H9 (cell line): Measurements from ENCODE around the gene PRDM2. TPM values are rescaled to one million over a fixed set of nuclear protein-coding genes. Genes with fewer than 3 reads are reported as not detected.
"Not testable (repeated sequence)": the region's sequence is repeated elsewhere in the genome, so short reads cannot be mapped to it uniquely, and the experiment has no call there.

Experiments
- DNase-seq: peaks from one replicate; pipeline ENCODE4 v3.0.0-alpha.2; 2017
- H2AFZ ChIP-seq: one replicate; pipeline ENCODE4 v1.6.1; 2013; ENCODE audit warnings: mild to moderate bottlenecking, low read length, control low read depth, moderate library complexity
- H2AK5ac ChIP-seq: 2 replicates; pipeline ENCODE4 v1.6.1; 2013; ENCODE audit warnings: low read length, control low read depth, mixed read lengths; ENCODE audit not compliant: insufficient read length
- H2BK120ac ChIP-seq: one replicate; pipeline ENCODE4 v1.6.1; 2013; ENCODE audit warnings: low read depth, mild to moderate bottlenecking, low read length, control low read depth, inconsistent platforms; ENCODE audit not compliant: poor library complexity, severe bottlenecking
- H2BK12ac ChIP-seq: 2 replicates; pipeline ENCODE4 v1.6.1; 2013; ENCODE audit warnings: low read length, control low read depth, mixed read lengths, low read depth; ENCODE audit not compliant: insufficient read length
- H2BK15ac ChIP-seq: 2 replicates; pipeline ENCODE4 v1.6.1; 2013; ENCODE audit warnings: low read depth, low read length, control low read depth
- H2BK20ac ChIP-seq: one replicate; pipeline ENCODE4 v1.6.1; 2013; ENCODE audit warnings: low read depth, mild to moderate bottlenecking, low read length, control low read depth, inconsistent platforms; ENCODE audit not compliant: poor library complexity, severe bottlenecking
- H2BK5ac ChIP-seq: 2 replicates; pipeline ENCODE4 v1.6.1; 2013; ENCODE audit warnings: low read length, control low read depth, mixed read lengths; ENCODE audit not compliant: insufficient read length
- H3K14ac ChIP-seq: 2 replicates; pipeline ENCODE4 v1.6.1; 2013; ENCODE audit warnings: low read length, control low read depth; ENCODE audit not compliant: insufficient read depth
- H3K18ac ChIP-seq: 2 replicates; pipeline ENCODE4 v1.6.1; 2013; ENCODE audit warnings: low read depth, mild to moderate bottlenecking, mixed read lengths, low read length, control low read depth; ENCODE audit not compliant: insufficient read length
- H3K23ac ChIP-seq: 2 replicates; pipeline ENCODE4 v1.6.1; 2013; ENCODE audit warnings: low read length, control low read depth, mixed read lengths, low read depth; ENCODE audit not compliant: insufficient read length
- H3K23me2 ChIP-seq: 2 replicates; pipeline ENCODE4 v1.6.1; 2013; ENCODE audit warnings: low read depth, mild to moderate bottlenecking, mixed read lengths, low read length, control low read depth; ENCODE audit not compliant: insufficient read length, poor library complexity, severe bottlenecking
- H3K27ac ChIP-seq: 2 replicates; pipeline ENCODE4 v1.5.1; 2013; ENCODE audit warnings: low read length, control low read depth, mixed read lengths, low read depth; ENCODE audit not compliant: insufficient read length
- H3K27me3 ChIP-seq: 2 replicates; pipeline ENCODE4 v1.6.1; 2013; ENCODE audit warnings: low read length, control low read depth, inconsistent platforms; ENCODE audit not compliant: insufficient read depth
- H3K4ac ChIP-seq: 2 replicates; pipeline ENCODE4 v1.6.1; 2013; ENCODE audit warnings: low read depth, mild to moderate bottlenecking, control low read depth, inconsistent platforms, low read length, moderate library complexity
- H3K4me1 ChIP-seq: 2 replicates; pipeline ENCODE4 v1.6.1; 2013; ENCODE audit warnings: low read length, control low read depth, inconsistent platforms; ENCODE audit not compliant: insufficient read depth
- H3K4me2 ChIP-seq: 2 replicates; pipeline ENCODE4 v1.6.1; 2013; ENCODE audit warnings: low read length, control low read depth, mixed read lengths; ENCODE audit not compliant: insufficient read length, insufficient read depth
- H3K56ac ChIP-seq: 2 replicates; pipeline ENCODE4 v1.6.1; 2013; ENCODE audit warnings: low read depth, mild to moderate bottlenecking, mixed read lengths, low read length, control low read depth; ENCODE audit not compliant: insufficient read length
- H3K79me1 ChIP-seq: 2 replicates; pipeline ENCODE4 v1.6.1; 2013; ENCODE audit warnings: low read depth, mild to moderate bottlenecking, moderate library complexity, low read length, control low read depth, inconsistent platforms; ENCODE audit not compliant: insufficient read depth, poor library complexity, severe bottlenecking
- H3K79me2 ChIP-seq: 2 replicates; pipeline ENCODE4 v1.6.1; 2013; ENCODE audit warnings: low read length, control low read depth, inconsistent platforms; ENCODE audit not compliant: insufficient read depth
- H3K9ac ChIP-seq: 2 replicates; pipeline ENCODE4 v1.6.1; 2013; ENCODE audit warnings: low read length, control low read depth, mixed read lengths; ENCODE audit not compliant: insufficient read length; ENCODE audit errors: extremely low read depth
- H3K9me3 ChIP-seq: one replicate; pipeline ENCODE4 v1.6.1; 2013; ENCODE audit warnings: low read depth, low read length, inconsistent platforms; ENCODE audit not compliant: control insufficient read depth
- H3T11ph ChIP-seq: one replicate; pipeline ENCODE4 v1.6.1; 2013; ENCODE audit warnings: mild to moderate bottlenecking, low read length, control low read depth, inconsistent platforms
- H4K20me1 ChIP-seq: one replicate; pipeline ENCODE4 v1.6.1; 2013; ENCODE audit not compliant: control insufficient read depth, insufficient read length, insufficient read depth
- H4K5ac ChIP-seq: 2 replicates; pipeline ENCODE4 v1.6.1; 2013; ENCODE audit warnings: low read depth, mild to moderate bottlenecking, mixed read lengths, low read length, control low read depth; ENCODE audit not compliant: insufficient read length
- H4K8ac ChIP-seq: replicated peaks from 2 replicates; pipeline ENCODE4 v1.6.1; 2013; ENCODE audit warnings: low read length, control low read depth, mixed read lengths, low read depth; ENCODE audit not compliant: insufficient read length
- H4K91ac ChIP-seq: 2 replicates; pipeline ENCODE4 v1.6.1; 2013; ENCODE audit warnings: low read depth, mild to moderate bottlenecking, moderate library complexity, mixed read lengths, low read length, control low read depth; ENCODE audit not compliant: insufficient read length
- H3K27ac Mint-ChIP-seq, 3 experiments: 2 replicates in 2 of 3; 3 replicates in 1 of 3; pipeline ENCODE4 v1.8.0; 2020 to 2021; ENCODE audit warnings: mixed read lengths in 3 of 3, mild to moderate bottlenecking in 1 of 3, moderate library complexity in 1 of 3
- H3K27me3 Mint-ChIP-seq: 2 replicates; pipeline ENCODE4 v1.8.0; 2021; ENCODE audit warnings: low read depth, mild to moderate bottlenecking, moderate library complexity, mixed read lengths
- H3K36me3 Mint-ChIP-seq, 3 experiments: 2 replicates in 2 of 3; 3 replicates in 1 of 3; pipeline ENCODE4 v1.8.0; 2020 to 2021; ENCODE audit warnings: low read depth in 3 of 3, mixed read lengths in 3 of 3; ENCODE audit not compliant: insufficient read depth in 1 of 3
- H3K4me1 Mint-ChIP-seq, 2 experiments: 2 replicates each; pipeline ENCODE4 v1.8.0; 2020; ENCODE audit warnings: mixed read lengths in 2 of 2
- H3K4me3 Mint-ChIP-seq, 2 experiments: 2 replicates in 1 of 2; 3 replicates in 1 of 2; pipeline ENCODE4 v1.8.0; 2020 to 2021; ENCODE audit warnings: mild to moderate bottlenecking in 2 of 2, mixed read lengths in 2 of 2, moderate library complexity in 1 of 2
- H3K9me3 Mint-ChIP-seq, 2 experiments: 2 replicates in 1 of 2; 3 replicates in 1 of 2; pipeline ENCODE4 v1.8.0; 2020; ENCODE audit warnings: mild to moderate bottlenecking in 2 of 2, mixed read lengths in 2 of 2, moderate library complexity in 1 of 2
- CTCF ChIP-seq: fragments of 200-600 bp; sonication (generic); conservative IDR thresholded peaks from 3 replicates; pipeline ENCODE4 v1.8.0; 2021; ENCODE audit warnings: antibody characterized with exemption, mild to moderate bottlenecking
- WGBS: extraction: QIAGEN DNeasy Blood & Tissue Kit; methylation state at CpG from one replicate; pipeline ENCODE4 v1.1.7; 2013; ENCODE audit warnings: missing lambda C conversion rate, low lambda C conversion rate, mixed read lengths; ENCODE audit not compliant: insufficient read length; ENCODE audit errors: extremely low coverage; 5-methylcytosine and 5-hydroxymethylcytosine counted together
- total RNA-seq: library from RNA; stranded (reverse); gene quantifications from 2 replicates; pipeline ENCODE4 v1.2.1, GENCODE V29; 2021

PRDM2 gene
- total RNA-seq, 1 experiment from 2014 or later: 24.5 TPM

- H4K5ac ChIP-seq: no peak overlapping the region
- WGBS: no CpG with 5 or more reads among the region's 3 CpGs
- no peak overlapping the region for H2BK12ac ChIP-seq
- H3K27me3 ChIP-seq: no peaks in the 10 kb centered on the region; the same call in 1 of the 2 replicates
- H3K18ac ChIP-seq: no peak overlapping the region
- H3K27ac ChIP-seq: no peak overlapping the region
- H3T11ph ChIP-seq: no peak overlapping the region
- no peak overlapping the region for H2BK5ac ChIP-seq
- H3K4me1 Mint-ChIP-seq: no peaks in the 10 kb centered on the region; a peak in 1 of 4 replicates
- TF ChIP-seq CTCF: peak; percentile 50
- no peak overlapping the region for H3K23ac ChIP-seq
- H4K91ac ChIP-seq: no peak overlapping the region
- peaks cover 18% of the 10 kb centered on the region for H3K27me3 Mint-ChIP-seq
- H2BK120ac ChIP-seq: no peak overlapping the region
- no peak overlapping the region for H2AFZ ChIP-seq
- H2BK20ac ChIP-seq: no peak overlapping the region
- H2AK5ac ChIP-seq: no peak overlapping the region
- no peak overlapping the region for H3K4me3 Mint-ChIP-seq
- H3K23me2 ChIP-seq: no peaks in the 10 kb centered on the region
- no peak overlapping the region for H3K9ac ChIP-seq
- H3K27ac Mint-ChIP-seq: no peak overlapping the region
- H4K20me1 ChIP-seq: no peaks in the 10 kb centered on the region
- no peaks in the 10 kb centered on the region for H3K79me1 ChIP-seq
- H4K8ac ChIP-seq: no peak overlapping the region
- H3K4ac ChIP-seq: no peak overlapping the region
- no peaks in the 10 kb centered on the region for H3K79me2 ChIP-seq
- H3K4me1 ChIP-seq: no peaks in the 10 kb centered on the region; the same call in 1 of the 2 replicates
- no peak overlapping the region for H2BK15ac ChIP-seq
- no peak overlapping the region for H3K4me2 ChIP-seq
- H3K9me3 Mint-ChIP-seq: no peaks in the 10 kb centered on the region
- DNase-seq: no peak
- no peak overlapping the region for H3K56ac ChIP-seq
- H3K14ac ChIP-seq: no peak overlapping the region
- H3K36me3 Mint-ChIP-seq: peaks cover 0 to 4% (median 0%) of the 10 kb centered on the region in 3 experiments; a peak in 1 of 7 replicates
- no peaks in the 10 kb centered on the region for H3K9me3 ChIP-seq
Measured at GRCh38 chr1:13714851-13715250, 14.9 kb downstream of the PRDM2 start.

- H3K4me3 Mint-ChIP-seq, H4K5ac ChIP-seq, H3K23me2 ChIP-seq, H3K4me2 ChIP-seq, H3K9me3 Mint-ChIP-seq, H3K79me1 ChIP-seq, H2AK5ac ChIP-seq, DNase-seq, H3K56ac ChIP-seq, H3K27ac Mint-ChIP-seq, H2BK15ac ChIP-seq, H4K8ac ChIP-seq, H3K23ac ChIP-seq, H3K9me3 ChIP-seq, H3K18ac ChIP-seq, H3K9ac ChIP-seq, H3K79me2 ChIP-seq, H3K4me1 ChIP-seq, H2BK12ac ChIP-seq, H3K27me3 ChIP-seq, H3T11ph ChIP-seq, H3K14ac ChIP-seq, H2BK5ac ChIP-seq, H2AFZ ChIP-seq, H4K20me1 ChIP-seq, H3K4me1 Mint-ChIP-seq, H3K4ac ChIP-seq, H2BK20ac ChIP-seq, H4K91ac ChIP-seq, H3K27ac ChIP-seq, H2BK120ac ChIP-seq, H3K36me3 Mint-ChIP-seq: not testable (repeated sequence)
- H3K27me3 Mint-ChIP-seq: peaks cover 26% of the 10 kb centered on the region
- WGBS: no CpG with 5 or more reads among the region's 9 CpGs
Measured at GRCh38 chr1:13715616-13716287, 15.8 kb downstream of the PRDM2 start.
